Osteocyte (in vitro differentiated cells): ENCODE results near the gene ADARB1. TPM values are rescaled to one million over a fixed set of nuclear protein-coding genes. Genes with fewer than 3 reads are reported as not detected.

Source experiments
- DNase-seq: peaks from one replicate; pipeline ENCODE4 v3.0.0; 2021; ENCODE audit warnings: mixed read lengths; ENCODE audit not compliant: unreplicated experiment; ENCODE audit errors: extremely low spot score
- H3K27ac Mint-ChIP-seq: one replicate; pipeline ENCODE4 v1.8.0; 2021; ENCODE audit warnings: mild to moderate bottlenecking, mixed read lengths; ENCODE audit not compliant: unreplicated experiment
- H3K27me3 Mint-ChIP-seq: one replicate; pipeline ENCODE4 v1.8.0; 2021; ENCODE audit warnings: mixed read lengths; ENCODE audit not compliant: unreplicated experiment
- H3K36me3 Mint-ChIP-seq: one replicate; pipeline ENCODE4 v1.8.0; 2021; ENCODE audit warnings: mixed read lengths; ENCODE audit not compliant: unreplicated experiment
- H3K4me1 Mint-ChIP-seq: one replicate; pipeline ENCODE4 v1.8.0; 2021; ENCODE audit warnings: mixed read lengths; ENCODE audit not compliant: unreplicated experiment
- H3K4me3 Mint-ChIP-seq: one replicate; pipeline ENCODE4 v1.8.0; 2021; ENCODE audit warnings: mild to moderate bottlenecking, moderate library complexity, mixed read lengths; ENCODE audit not compliant: unreplicated experiment
- H3K9me3 Mint-ChIP-seq: one replicate; pipeline ENCODE4 v1.8.0; 2021; ENCODE audit warnings: mixed read lengths; ENCODE audit not compliant: unreplicated experiment
- CTCF ChIP-seq: fragments of 200-600 bp; sonication (generic); IDR thresholded peaks from 2 replicates; pipeline ENCODE4 v1.5.0; 2021; ENCODE audit warnings: antibody characterized with exemption, mild to moderate bottlenecking, moderate library complexity
- total RNA-seq: library from RNA; stranded (reverse); gene quantifications from 2 replicates; pipeline ENCODE4 v1.2.1, GENCODE V29; 2021

The ADARB1 gene
- total RNA-seq, 1 donor from 2014 or later, result 126 TPM

GRCh38 chr21:45234965-45235364 lies 160.6 kb downstream of the ADARB1 start:
- H3K4me1 Mint-ChIP-seq, result no peaks in the 10 kb centered on the region
- peak; percentile 73 for DNase-seq
- H3K36me3 Mint-ChIP-seq, result no peaks in the 10 kb centered on the region
- H3K27me3 Mint-ChIP-seq, result no peaks in the 10 kb centered on the region
- TF ChIP-seq CTCF, result no peak
- H3K4me3 Mint-ChIP-seq, result no peak overlapping the region
- H3K27ac Mint-ChIP-seq, result no peak overlapping the region
- peaks cover 5% of the 10 kb centered on the region for H3K9me3 Mint-ChIP-seq

- Mint-ChIP-seq H3K4me1 (no peaks in the 10 kb centered on the region), H3K4me3 (no peak overlapping the region), H3K27ac (no peak overlapping the region), H3K36me3 (no peaks in the 10 kb centered on the region), H3K9me3 (peaks cover 5% of the 10 kb centered on the region), H3K27me3 (no peaks in the 10 kb centered on the region)
- no peak for DNase-seq
- TF ChIP-seq CTCF, result no peak
Measured at GRCh38 chr21:45235488-45235887, 161.1 kb downstream of the ADARB1 start.

- no peak for TF ChIP-seq CTCF
- Mint-ChIP-seq H3K4me3 (no peak overlapping the region), H3K36me3 (no peaks in the 10 kb centered on the region), H3K27me3 (no peaks in the 10 kb centered on the region), H3K9me3 (peaks cover 11% of the 10 kb centered on the region), H3K4me1 (no peaks in the 10 kb centered on the region), H3K27ac (no peak overlapping the region)
- no peak for DNase-seq
Measured at GRCh38 chr21:45236481-45236880, 162.1 kb downstream of the ADARB1 start.

GRCh38 chr21:45237401-45237800 lies 163.0 kb downstream of the ADARB1 start:
- DNase-seq, result no peak
- H3K36me3 Mint-ChIP-seq, result no peaks in the 10 kb centered on the region
- TF ChIP-seq CTCF, result no peak
- H3K27me3 Mint-ChIP-seq, result no peaks in the 10 kb centered on the region
- H3K4me1 Mint-ChIP-seq, result no peaks in the 10 kb centered on the region
- no peak overlapping the region for H3K4me3 Mint-ChIP-seq
- no peak overlapping the region for H3K27ac Mint-ChIP-seq
- peaks cover 16% of the 10 kb centered on the region for H3K9me3 Mint-ChIP-seq

- H3K27ac Mint-ChIP-seq, result no peak overlapping the region
- DNase-seq, result peak; percentile 62
- no peaks in the 10 kb centered on the region for H3K27me3 Mint-ChIP-seq
- no peak for TF ChIP-seq CTCF
- H3K4me1 Mint-ChIP-seq, result no peaks in the 10 kb centered on the region
- no peak overlapping the region for H3K4me3 Mint-ChIP-seq
- H3K9me3 Mint-ChIP-seq, result peaks cover 30% of the 10 kb centered on the region
- H3K36me3 Mint-ChIP-seq, result peaks cover 4% of the 10 kb centered on the region
Measured at GRCh38 chr21:45241357-45241756, 167.0 kb downstream of the ADARB1 start.
